ENCODE results near the gene DSE. TPM values are rescaled to one million over a fixed set of nuclear protein-coding genes. Genes with fewer than 3 reads are reported as not detected.

DSE gene
- polyA plus RNA-seq, 6 donors from 2014 or later, result 6.9 to 28.5 (median 21.2) TPM

DNA sequence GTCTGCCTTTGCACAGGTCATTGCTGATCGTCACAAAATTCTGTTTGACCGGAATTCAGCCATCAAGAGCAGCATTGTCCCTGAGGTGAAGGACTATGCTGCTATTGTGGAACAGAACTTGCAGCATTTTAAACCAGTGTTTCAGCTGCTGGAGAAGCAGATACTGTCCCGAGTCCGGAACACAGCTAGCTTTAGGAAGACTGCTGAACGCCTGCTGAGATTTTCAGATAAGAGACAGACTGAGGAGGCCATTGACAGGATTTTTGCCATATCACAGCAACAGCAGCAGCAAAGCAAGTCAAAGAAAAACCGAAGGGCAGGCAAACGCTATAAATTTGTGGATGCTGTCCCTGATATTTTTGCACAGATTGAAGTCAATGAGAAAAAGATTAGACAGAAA is 65.8 kb downstream of the DSE start:
- H3K27ac Mint-ChIP-seq, result peak overlapping the region in 1 of 6 donors; percentile 44
- H3K36me3 Mint-ChIP-seq, result peaks cover 8 to 12% of the 10 kb centered on the region in 2 donors
- ATAC-seq (ENCODE audit: low read depth in 2 of 2), result no peak

DNA sequence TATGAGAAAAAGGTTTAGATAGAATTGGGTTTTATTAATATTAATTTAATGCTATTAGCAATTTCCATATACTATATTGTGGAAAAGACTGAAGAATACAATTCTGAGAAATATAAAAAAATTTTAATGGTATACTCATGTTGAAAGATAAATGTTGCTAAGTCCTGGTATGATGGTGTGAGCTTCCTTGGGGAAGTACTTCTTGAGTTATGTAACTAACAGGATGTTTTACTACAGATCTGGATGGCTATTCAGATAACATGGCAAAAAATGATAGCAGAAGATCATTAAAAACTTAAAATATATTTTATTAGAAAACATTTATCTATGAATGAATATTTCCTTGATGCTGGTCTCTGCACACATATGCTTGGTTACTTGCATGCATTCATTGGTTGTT is 66.9 kb downstream of the DSE start:
- no peak overlapping the region for H3K4me3 Mint-ChIP-seq
- no peak overlapping the region for H3K27ac Mint-ChIP-seq
- peaks cover 4 to 10% (median 7%) of the 10 kb centered on the region in 3 donors for H3K4me1 Mint-ChIP-seq
- no peaks in the 10 kb centered on the region for H3K9me3 Mint-ChIP-seq
- DNase-seq (no peak), ATAC-seq (ENCODE audit: low read depth in 2 of 2) (no peak)
- H3K36me3 Mint-ChIP-seq, result peaks cover 5 to 10% of the 10 kb centered on the region in 2 donors
- no peaks in the 10 kb centered on the region for H3K27me3 Mint-ChIP-seq

More for the DNA sequence above, 65.8 kb downstream of the DSE start:
- Mint-ChIP-seq H3K4me1 (peaks cover 4 to 10% (median 7%) of the 10 kb centered on the region in 3 donors), H3K9me3 (no peaks in the 10 kb centered on the region), H3K4me3 (peak overlapping the region in 1 of 8 donors; percentile 6), H3K27me3 (no peaks in the 10 kb centered on the region)
- no peak for DNase-seq

DNA sequence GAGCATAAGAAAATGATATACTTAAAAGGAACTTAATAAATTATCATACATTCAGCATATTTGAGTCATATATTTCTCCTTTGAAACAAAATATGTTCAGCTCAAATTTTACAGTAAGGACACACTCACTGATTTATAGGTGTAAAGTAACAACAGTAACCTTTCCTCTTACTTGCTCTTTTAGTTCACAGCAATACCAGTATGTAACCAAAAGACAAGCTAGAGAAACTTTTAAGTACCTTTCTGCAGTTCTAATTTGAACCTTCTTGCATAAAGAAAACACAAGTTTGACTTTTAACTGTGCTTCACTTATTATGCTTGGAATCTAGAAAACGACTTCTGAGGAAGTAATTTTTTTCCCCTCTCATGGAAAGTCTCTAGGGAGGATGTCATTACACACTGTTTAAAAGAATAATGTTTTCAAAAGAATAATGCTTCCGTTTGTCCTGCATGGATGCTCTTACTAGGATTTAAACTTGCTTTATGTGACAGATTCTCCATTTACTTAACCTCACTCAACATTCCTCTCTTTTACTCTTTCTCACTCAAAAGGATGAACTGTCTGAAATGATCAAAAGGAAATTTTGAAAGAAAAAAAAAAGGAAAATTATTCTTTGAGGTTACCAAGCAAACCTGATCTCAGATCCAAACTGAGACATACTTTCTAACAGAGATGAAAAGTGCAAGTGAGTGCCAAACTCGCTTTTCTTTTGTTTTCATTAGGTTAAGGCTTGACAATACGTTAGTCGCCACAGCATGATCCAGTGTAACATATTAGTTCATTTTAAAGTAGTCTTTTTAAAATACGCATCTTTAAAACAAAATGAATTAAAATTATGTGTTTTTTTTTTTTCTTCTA is 68.1 kb downstream of the DSE start:
- ATAC-seq (ENCODE audit: low read depth in 2 of 2) (no peak), DNase-seq (no peak)
- no peaks in the 10 kb centered on the region for H3K9me3 Mint-ChIP-seq
- no peaks in the 10 kb centered on the region for H3K27me3 Mint-ChIP-seq
- peaks cover 0 to 7% of the 10 kb centered on the region in 2 donors for H3K36me3 Mint-ChIP-seq
- H3K4me1 Mint-ChIP-seq, result peaks cover 4 to 11% (median 9%) of the 10 kb centered on the region in 3 donors
- peak overlapping the region in 1 of 8 donors; percentile 2 for H3K4me3 Mint-ChIP-seq
- peak overlapping the region in 1 of 6 donors; percentile 61 for H3K27ac Mint-ChIP-seq

DNA sequence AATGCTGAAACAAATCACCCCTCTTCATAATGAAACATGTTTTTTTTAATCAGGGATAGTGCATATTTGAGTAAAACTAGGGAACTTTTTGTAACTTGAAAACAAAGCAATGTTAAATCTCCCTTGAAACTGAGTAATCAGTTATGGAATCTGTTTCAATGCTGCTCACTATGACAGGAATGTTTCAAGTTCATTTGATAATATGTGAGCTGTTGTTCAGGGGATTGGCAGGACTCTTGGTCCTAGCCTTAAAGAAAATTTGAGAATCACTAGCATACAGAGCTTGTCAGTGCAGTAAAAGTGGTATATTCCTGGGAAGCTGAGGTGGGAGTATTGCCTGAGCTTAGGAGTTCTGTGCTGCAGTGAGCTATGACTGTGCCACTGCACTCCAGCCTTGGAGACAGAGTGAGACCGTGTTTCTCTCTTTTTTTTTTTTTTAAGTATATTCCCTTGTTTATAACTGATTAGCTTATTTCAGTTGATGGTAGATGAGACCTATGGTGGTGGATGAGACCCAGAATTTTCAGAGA is 68.8 kb downstream of the DSE start:
- Mint-ChIP-seq H3K4me1 (peaks cover 9 to 18% (median 16%) of the 10 kb centered on the region in 3 donors), H3K4me3 (no peak overlapping the region), H3K27ac (peak overlapping the region in 1 of 6 donors; percentile 49), H3K36me3 (peaks cover 0 to 7% of the 10 kb centered on the region in 2 donors), H3K9me3 (no peaks in the 10 kb centered on the region), H3K27me3 (no peaks in the 10 kb centered on the region)
- DNase-seq (no peak), ATAC-seq (ENCODE audit: low read depth in 2 of 2) (no peak)

DNA sequence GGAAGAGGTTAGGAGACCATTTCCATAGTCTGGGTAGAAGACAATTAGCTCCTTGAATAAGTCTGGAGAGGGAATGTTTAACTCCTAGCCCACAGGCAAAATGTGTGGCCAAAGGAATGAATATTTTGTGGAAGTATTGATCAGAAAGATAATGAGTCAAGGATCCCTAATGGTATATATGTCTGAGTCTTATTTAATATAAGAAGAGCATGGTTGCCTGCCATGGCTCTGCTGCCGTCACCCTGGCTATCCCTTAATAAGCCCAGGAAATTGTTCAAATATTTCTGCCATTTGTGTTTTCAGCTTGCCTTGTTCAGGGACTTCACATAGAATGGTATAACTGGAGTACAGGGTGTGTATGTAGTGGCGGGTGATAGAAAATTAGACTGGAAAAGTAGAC is 72.4 kb downstream of the DSE start:
- ATAC-seq (ENCODE audit: low read depth in 2 of 2) (no peak), DNase-seq (no peak)
- H3K4me3 Mint-ChIP-seq, result no peak overlapping the region
- H3K4me1 Mint-ChIP-seq, result peaks cover 18 to 33% (median 21%) of the 10 kb centered on the region in 3 donors
- no peaks in the 10 kb centered on the region for H3K27me3 Mint-ChIP-seq
- no peak overlapping the region for H3K27ac Mint-ChIP-seq
- H3K9me3 Mint-ChIP-seq, result no peaks in the 10 kb centered on the region
- H3K36me3 Mint-ChIP-seq, result no peaks in the 10 kb centered on the region

DNA sequence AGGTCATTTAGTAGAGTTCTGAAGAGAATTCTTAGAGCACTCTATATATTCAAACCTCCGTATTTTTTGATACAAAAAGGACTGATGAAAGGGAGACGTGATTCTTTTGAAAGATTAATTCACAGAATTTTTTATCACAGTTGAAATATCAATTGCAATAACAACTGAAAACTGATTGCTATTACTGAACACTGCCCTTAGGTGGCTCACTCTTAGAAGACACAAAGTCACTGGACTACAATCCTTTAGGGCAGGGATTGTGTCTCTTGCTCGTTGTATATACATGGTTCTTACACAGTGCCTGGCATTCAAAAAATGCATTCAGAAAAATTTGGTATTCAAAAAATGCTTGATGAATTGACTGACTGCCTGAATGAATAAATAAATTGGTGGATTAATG is 73.3 kb downstream of the DSE start:
- H3K4me3 Mint-ChIP-seq, result peak overlapping the region in 1 of 8 donors; percentile 9
- H3K36me3 Mint-ChIP-seq, result no peaks in the 10 kb centered on the region
- no peaks in the 10 kb centered on the region for H3K27me3 Mint-ChIP-seq
- ATAC-seq (ENCODE audit: low read depth in 2 of 2) (peak; percentile 67 to 72), DNase-seq (peak; percentile 20)
- H3K4me1 Mint-ChIP-seq, result peaks cover 15 to 29% (median 22%) of the 10 kb centered on the region in 3 donors
- H3K27ac Mint-ChIP-seq, result peak overlapping the region in 2 of 6 donors; percentile 30 to 71
- H3K9me3 Mint-ChIP-seq, result no peaks in the 10 kb centered on the region

DNA sequence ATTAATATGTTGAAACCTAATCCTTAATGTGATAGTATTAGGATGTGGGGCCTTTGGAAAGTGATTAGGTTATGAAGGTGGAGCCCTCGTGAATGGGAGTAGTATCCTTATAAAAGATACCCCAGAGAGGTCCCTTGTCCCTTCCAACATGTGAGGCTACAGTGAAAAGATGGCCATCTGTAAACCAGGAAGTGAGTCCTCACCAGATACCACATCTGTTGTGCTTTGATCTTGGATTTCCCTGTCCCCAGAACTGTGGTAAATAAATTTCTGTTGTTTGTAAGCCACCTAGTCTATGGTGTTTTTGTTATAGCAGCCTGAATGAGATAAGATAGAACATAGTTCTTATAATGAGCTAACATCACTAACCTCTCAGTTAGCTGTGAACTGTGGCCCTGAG is 73.8 kb downstream of the DSE start:
- Mint-ChIP-seq H3K9me3 (no peaks in the 10 kb centered on the region), H3K36me3 (no peaks in the 10 kb centered on the region), H3K27me3 (no peaks in the 10 kb centered on the region), H3K4me3 (no peak overlapping the region), H3K27ac (peak overlapping the region in 2 of 6 donors; percentile 28 to 71), H3K4me1 (peaks cover 15 to 29% (median 25%) of the 10 kb centered on the region in 3 donors)
- DNase-seq (no peak), ATAC-seq (ENCODE audit: low read depth in 2 of 2) (no peak)

DNA sequence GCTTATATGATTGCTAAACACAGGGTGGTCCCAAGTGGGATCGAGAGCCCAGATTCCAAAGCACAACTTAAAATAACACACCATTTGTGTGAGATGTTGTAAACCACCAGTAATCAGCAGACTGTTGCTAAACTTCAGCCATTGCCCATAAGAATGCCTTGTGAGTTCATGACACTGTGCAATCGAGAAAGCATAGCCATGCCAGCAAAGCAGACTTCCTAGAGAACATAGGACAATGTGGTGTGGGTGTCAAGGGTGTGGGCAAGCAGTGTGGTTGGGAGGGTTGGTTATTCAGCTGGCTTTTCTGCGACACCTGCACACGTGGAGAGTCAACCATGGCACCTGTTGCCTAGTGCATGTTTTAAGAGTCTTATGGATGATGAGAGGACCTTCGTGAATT is 74.4 kb downstream of the DSE start:
- peaks cover 17 to 34% (median 30%) of the 10 kb centered on the region in 3 donors for H3K4me1 Mint-ChIP-seq
- peak overlapping the region in 1 of 6 donors; percentile 28 for H3K27ac Mint-ChIP-seq
- H3K4me3 Mint-ChIP-seq, result peak overlapping the region in 1 of 8 donors; percentile 13
- H3K9me3 Mint-ChIP-seq, result no peaks in the 10 kb centered on the region
- DNase-seq, result no peak
- no peaks in the 10 kb centered on the region for H3K27me3 Mint-ChIP-seq
- no peak for ATAC-seq (ENCODE audit: low read depth in 2 of 2)
- no peaks in the 10 kb centered on the region for H3K36me3 Mint-ChIP-seq

DNA sequence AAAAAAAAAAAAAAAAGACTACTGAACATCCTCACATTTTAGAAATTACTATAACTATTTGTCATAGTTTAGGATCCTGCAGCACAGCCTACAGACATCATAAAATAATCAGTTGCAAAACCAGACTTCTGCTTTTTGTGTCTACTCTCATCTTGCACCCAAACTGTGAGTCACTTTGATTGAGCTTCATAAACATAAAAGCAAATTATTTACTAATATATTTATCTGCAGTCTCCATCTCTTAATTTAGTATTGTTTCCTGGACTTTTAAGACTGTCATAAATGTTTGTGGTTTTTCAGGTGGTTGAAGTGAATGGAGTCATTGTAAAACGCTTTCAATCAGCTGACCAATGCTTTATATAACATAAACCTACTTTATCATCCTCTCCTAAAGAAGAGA is 75.7 kb downstream of the DSE start:
- peak; percentile 17 to 22 for ATAC-seq (ENCODE audit: low read depth in 2 of 2)
- DNase-seq, result no peak
- H3K27ac Mint-ChIP-seq, result no peak overlapping the region
- H3K9me3 Mint-ChIP-seq, result no peaks in the 10 kb centered on the region
- H3K27me3 Mint-ChIP-seq, result no peaks in the 10 kb centered on the region
- no peaks in the 10 kb centered on the region for H3K36me3 Mint-ChIP-seq
- peaks cover 30 to 45% (median 43%) of the 10 kb centered on the region in 3 donors for H3K4me1 Mint-ChIP-seq
- H3K4me3 Mint-ChIP-seq, result no peak overlapping the region

DNA sequence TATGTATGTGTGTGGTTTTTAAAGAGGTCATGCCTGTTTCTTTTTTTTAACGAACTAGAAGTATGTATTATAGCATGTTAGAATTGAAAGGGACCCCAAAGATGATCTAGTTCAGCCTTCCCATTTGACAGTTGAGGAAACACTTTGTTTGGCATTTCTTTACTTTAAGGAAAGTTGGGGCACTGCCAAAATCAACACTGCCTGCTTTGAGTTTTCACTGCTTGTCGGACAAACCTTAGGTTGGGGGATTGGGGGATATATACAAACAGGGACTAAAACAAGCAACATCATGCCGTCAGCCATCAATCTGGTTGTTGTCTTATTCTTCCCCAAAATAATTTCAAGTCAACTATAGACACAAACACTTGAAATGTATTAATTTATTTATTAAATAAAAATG is 76.3 kb downstream of the DSE start:
- no peaks in the 10 kb centered on the region for H3K36me3 Mint-ChIP-seq
- H3K9me3 Mint-ChIP-seq, result no peaks in the 10 kb centered on the region
- DNase-seq (no peak), ATAC-seq (ENCODE audit: low read depth in 2 of 2) (no peak)
- H3K4me1 Mint-ChIP-seq, result peaks cover 34 to 48% (median 47%) of the 10 kb centered on the region in 3 donors
- no peaks in the 10 kb centered on the region for H3K27me3 Mint-ChIP-seq
- no peak overlapping the region for H3K27ac Mint-ChIP-seq
- H3K4me3 Mint-ChIP-seq, result no peak overlapping the region

DNA sequence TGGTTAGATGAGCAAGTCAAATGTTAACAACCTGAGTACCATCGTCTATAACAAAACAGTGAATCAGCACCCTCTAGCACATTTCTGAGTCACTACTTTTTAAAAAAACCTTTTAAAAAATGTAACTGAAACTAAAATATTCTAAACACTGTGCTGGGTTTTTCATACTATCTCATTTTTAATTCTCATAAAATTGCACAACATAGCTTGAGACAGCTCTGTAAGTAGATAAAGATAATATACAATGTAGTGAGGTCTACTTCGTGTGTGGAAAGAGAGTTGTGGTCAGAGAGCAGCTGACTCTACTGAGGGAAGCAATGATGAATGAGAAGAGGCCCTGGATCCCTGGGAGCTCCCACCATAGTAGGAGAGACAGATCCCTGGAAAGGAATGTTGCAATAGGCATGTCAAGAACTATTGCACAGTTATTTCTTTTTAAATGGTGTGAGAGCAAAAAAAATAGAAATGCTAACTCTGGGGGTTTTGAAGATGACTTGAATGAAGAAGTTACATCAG is 76.8 kb downstream of the DSE start:
- peaks cover 34 to 50% (median 48%) of the 10 kb centered on the region in 3 donors for H3K4me1 Mint-ChIP-seq
- H3K36me3 Mint-ChIP-seq, result no peaks in the 10 kb centered on the region
- ATAC-seq (ENCODE audit: low read depth in 2 of 2) (no peak), DNase-seq (no peak)
- no peaks in the 10 kb centered on the region for H3K27me3 Mint-ChIP-seq
- no peak overlapping the region for H3K4me3 Mint-ChIP-seq
- H3K9me3 Mint-ChIP-seq, result no peaks in the 10 kb centered on the region
- H3K27ac Mint-ChIP-seq, result no peak overlapping the region

DNA sequence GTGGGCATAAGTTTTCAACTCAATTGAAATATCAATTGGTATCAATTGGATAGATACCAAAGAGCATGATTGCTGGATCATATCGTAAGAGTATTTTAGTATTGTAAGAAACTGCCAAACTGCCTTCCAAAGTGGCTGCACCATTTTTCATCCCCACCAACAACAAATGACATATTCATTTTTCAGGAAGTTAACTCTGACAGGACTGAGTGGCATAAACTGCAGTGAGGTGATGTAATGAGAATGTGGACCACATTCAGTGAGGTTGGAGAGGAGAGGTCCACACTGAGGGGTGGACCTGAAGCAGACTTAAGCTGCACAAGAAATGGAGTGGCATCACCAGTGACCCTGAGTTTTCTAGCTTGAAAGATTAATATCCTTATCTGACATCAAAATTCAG is 78.8 kb downstream of the DSE start:
- Mint-ChIP-seq H3K4me3 (no peak overlapping the region), H3K36me3 (no peaks in the 10 kb centered on the region), H3K27me3 (no peaks in the 10 kb centered on the region), H3K4me1 (peaks cover 29 to 47% (median 43%) of the 10 kb centered on the region in 3 donors), H3K27ac (peak overlapping the region in 2 of 6 donors; percentile 29 to 93), H3K9me3 (no peaks in the 10 kb centered on the region)
- no peak for DNase-seq
- ATAC-seq (ENCODE audit: low read depth in 2 of 2), result no peak

DNA sequence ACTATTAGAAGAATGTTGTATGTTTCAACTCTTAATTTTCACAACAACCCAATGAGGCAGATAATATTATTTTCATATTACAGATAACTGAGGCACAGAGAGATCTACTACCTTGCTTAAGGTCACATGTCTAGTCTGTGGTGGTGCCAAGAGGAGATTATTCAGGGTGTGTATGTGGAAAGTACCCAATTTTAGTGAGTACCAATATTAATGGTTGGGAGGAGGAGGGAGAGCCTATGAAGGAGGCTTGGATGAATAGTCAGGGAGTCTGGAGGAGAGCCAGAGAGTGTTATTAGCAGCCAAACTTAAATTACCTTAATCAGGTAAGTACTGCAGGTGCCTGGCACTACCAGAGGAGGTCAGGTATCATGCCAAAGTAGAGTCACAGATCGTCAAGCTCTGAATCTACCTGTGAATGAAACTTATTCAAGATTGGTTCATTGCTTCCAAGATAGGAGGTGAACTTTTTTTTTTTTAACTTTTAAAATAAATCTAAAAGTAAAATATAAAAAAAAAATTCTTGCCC is 79.5 kb downstream of the DSE start:
- ATAC-seq (ENCODE audit: low read depth in 2 of 2), result no peak
- H3K27me3 Mint-ChIP-seq, result no peaks in the 10 kb centered on the region
- peaks cover 26 to 40% (median 39%) of the 10 kb centered on the region in 3 donors for H3K4me1 Mint-ChIP-seq
- peak overlapping the region in 1 of 8 donors; percentile 34 for H3K4me3 Mint-ChIP-seq
- H3K27ac Mint-ChIP-seq, result peak overlapping the region in 2 of 6 donors; percentile 53 to 93
- no peak for DNase-seq
- no peaks in the 10 kb centered on the region for H3K36me3 Mint-ChIP-seq
- no peaks in the 10 kb centered on the region for H3K9me3 Mint-ChIP-seq
